ENCODE measurements around the gene SIX2.

- TF ChIP-seq, protein P1, sequence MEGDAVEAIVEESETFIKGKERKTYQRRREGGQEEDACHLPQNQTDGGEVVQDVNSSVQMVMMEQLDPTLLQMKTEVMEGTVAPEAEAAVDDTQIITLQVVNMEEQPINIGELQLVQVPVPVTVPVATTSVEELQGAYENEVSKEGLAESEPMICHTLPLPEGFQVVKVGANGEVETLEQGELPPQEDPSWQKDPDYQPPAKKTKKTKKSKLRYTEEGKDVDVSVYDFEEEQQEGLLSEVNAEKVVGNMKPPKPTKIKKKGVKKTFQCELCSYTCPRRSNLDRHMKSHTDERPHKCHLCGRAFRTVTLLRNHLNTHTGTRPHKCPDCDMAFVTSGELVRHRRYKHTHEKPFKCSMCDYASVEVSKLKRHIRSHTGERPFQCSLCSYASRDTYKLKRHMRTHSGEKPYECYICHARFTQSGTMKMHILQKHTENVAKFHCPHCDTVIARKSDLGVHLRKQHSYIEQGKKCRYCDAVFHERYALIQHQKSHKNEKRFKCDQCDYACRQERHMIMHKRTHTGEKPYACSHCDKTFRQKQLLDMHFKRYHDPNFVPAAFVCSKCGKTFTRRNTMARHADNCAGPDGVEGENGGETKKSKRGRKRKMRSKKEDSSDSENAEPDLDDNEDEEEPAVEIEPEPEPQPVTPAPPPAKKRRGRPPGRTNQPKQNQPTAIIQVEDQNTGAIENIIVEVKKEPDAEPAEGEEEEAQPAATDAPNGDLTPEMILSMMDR (conservative IDR thresholded peaks at IDR 0.05; ENCODE audit: low read length), result no peak
- TF ChIP-seq EZH2phosphoT487 (IDR thresholded peaks at IDR 0.05; ENCODE audit: borderline replicate concordance), result no peak
Measured at GRCh38 chr2:45053966-45054365, 44.7 kb upstream of the SIX2 start.
